DND-41 (cell line): ENCODE results near the gene RBM20.

Source experiments
- CTCF ChIP-seq: IDR thresholded peaks from 2 replicates; pipeline ENCODE4 v1.5.1; 2012; ENCODE audit warnings: borderline replicate concordance, low read length, moderate library complexity, mild to moderate bottlenecking; ENCODE audit not compliant: poor library complexity, severe bottlenecking; ENCODE audit errors: extremely low read depth
- EZH2 ChIP-seq: IDR thresholded peaks from 3 replicates; pipeline ENCODE4 v1.6.1; 2012; ENCODE audit warnings: borderline replicate concordance, low read depth, mild to moderate bottlenecking, moderate library complexity, low read length, inconsistent platforms; ENCODE audit not compliant: severe bottlenecking

GRCh38 chr10:110704070-110704469, 59.9 kb downstream of the RBM20 start:
- TF ChIP-seq CTCF: no peak
- no peak for TF ChIP-seq EZH2
